Activated T-helper 1 cell treated with Interleukin-2 at 50 U/mL for 16 hours (primary cell): Measurements from ENCODE around the gene NUDC.
"Not testable (repeated sequence)": the region's sequence is repeated elsewhere in the genome, so short reads cannot be mapped to it uniquely, and the experiment has no call there.

Experiments
- DNase-seq: peaks from one replicate; pipeline ENCODE4 v3.0.0-alpha.2; 2020; ENCODE audit warnings: low read depth

Gene NUDC

GRCh38 chr1:26911399-26912146, 10.0 kb upstream of the NUDC start:
- no peak for DNase-seq

- DNase-seq, result no peak
Measured at GRCh38 chr1:26912147-26912490, 9.4 kb upstream of the NUDC start.

GRCh38 chr1:26913389-26913753, 8.2 kb upstream of the NUDC start:
- DNase-seq, result no peak

GRCh38 chr1:26913754-26914619, 7.6 kb upstream of the NUDC start, which contains the start of gene NR0B2:
NR0B2 (minus strand) TSS chr1:26913975; CDS start chr1:26913940, 35 bp downstream.
- DNase-seq, result no peak

GRCh38 chr1:26915204-26915842, 6.2 kb upstream of the NUDC start:
- DNase-seq, result no peak

GRCh38 chr1:26921126-26921539, 410 bp upstream of the NUDC start:
- no peak for DNase-seq

GRCh38 chr1:26922431-26922729, 837 bp downstream of the NUDC start:
- DNase-seq, result no peak

- no peak for DNase-seq
Measured at GRCh38 chr1:26922901-26923300, 1.4 kb downstream of the NUDC start.

- no peak for DNase-seq
Measured at GRCh38 chr1:26923711-26924110, 2.2 kb downstream of the NUDC start.

- DNase-seq, result no peak
Measured at GRCh38 chr1:26932531-26932930, 11.0 kb downstream of the NUDC start.

- DNase-seq, result no peak
Measured at GRCh38 chr1:26936823-26937222, 15.3 kb downstream of the NUDC start.

- DNase-seq, result no peak
Measured at GRCh38 chr1:26938004-26938658, 16.6 kb downstream of the NUDC start.

GRCh38 chr1:26938659-26939025, 17.1 kb downstream of the NUDC start:
- DNase-seq, result no peak

- no peak for DNase-seq
Measured at GRCh38 chr1:26941311-26941710, 19.8 kb downstream of the NUDC start.

GRCh38 chr1:26942656-26943055, 21.1 kb downstream of the NUDC start:
- no peak for DNase-seq

- no peak for DNase-seq
Measured at GRCh38 chr1:26945138-26945537, 23.6 kb downstream of the NUDC start.

- DNase-seq, result no peak
Measured at GRCh38 chr1:26945728-26946127, 24.2 kb downstream of the NUDC start.

- no peak for DNase-seq
Measured at GRCh38 chr1:26946270-26946669, 24.7 kb downstream of the NUDC start.

GRCh38 chr1:26948725-26949057, 27.1 kb downstream of the NUDC start:
- DNase-seq, result not testable (repeated sequence)

GRCh38 chr1:26949266-26949925, 27.9 kb downstream of the NUDC start:
- DNase-seq, result no peak

- no peak for DNase-seq
Measured at GRCh38 chr1:26949926-26950319, 28.4 kb downstream of the NUDC start.

- no peak for DNase-seq
Measured at GRCh38 chr1:26950602-26951001, 29.1 kb downstream of the NUDC start.
